COR-L47 (cell line): ENCODE data around the gene NEK4.
A peak's percentile ranks its signal among the peaks of the same experiment; 100 is the strongest.
"Not testable (repeated sequence)": the region's sequence is repeated elsewhere in the genome, so short reads cannot be mapped to it uniquely, and the experiment has no call there.

Experiments used
- DNase-seq: peaks from one replicate; lab custom pipeline; 2025; lab: John Stamatoyannopoulos, UW

NEK4 gene

GRCh38 chr3:52696830-52697631 lies 73.7 kb downstream of the NEK4 start:
- no peak for DNase-seq

- DNase-seq, result no peak
Measured at GRCh38 chr3:52695798-52696671, 74.7 kb downstream of the NEK4 start.

- DNase-seq, result no peak
Measured at GRCh38 chr3:52694528-52695189, 76.1 kb downstream of the NEK4 start.

- no peak for DNase-seq
Measured at GRCh38 chr3:52693071-52693470, 77.7 kb downstream of the NEK4 start.

- DNase-seq, result no peak
Measured at GRCh38 chr3:52690560-52690959, 80.2 kb downstream of the NEK4 start.

- DNase-seq, result no peak
Measured at GRCh38 chr3:52689151-52689550, 81.6 kb downstream of the NEK4 start.

GRCh38 chr3:52688266-52688665 lies 82.5 kb downstream of the NEK4 start:
- DNase-seq, result no peak

- peak; percentile 76 for DNase-seq
Measured at GRCh38 chr3:52685709-52686691, 84.7 kb downstream of the NEK4 start, which contains the start of the genes GNL3 and PBRM1. GNL3 (plus strand) TSS chr3:52686032; CDS start chr3:52686093, 61 bp downstream. PBRM1 (minus strand) TSS chr3:52685913.

- peak; percentile 61 for DNase-seq
Measured at GRCh38 chr3:52685285-52685708, 85.4 kb downstream of the NEK4 start.

- no peak for DNase-seq
Measured at GRCh38 chr3:52684184-52684583, 86.6 kb downstream of the NEK4 start.

- DNase-seq, result no peak
Measured at GRCh38 chr3:52683611-52684010, 87.1 kb downstream of the NEK4 start.

- DNase-seq, result no peak
Measured at GRCh38 chr3:52682016-52682415, 88.7 kb downstream of the NEK4 start.

GRCh38 chr3:52681596-52681995 lies 89.1 kb downstream of the NEK4 start:
- no peak for DNase-seq

- DNase-seq, result no peak
Measured at GRCh38 chr3:52679811-52680210, 90.9 kb downstream of the NEK4 start.

- no peak for DNase-seq
Measured at GRCh38 chr3:52679199-52679538, 91.6 kb downstream of the NEK4 start.

- DNase-seq, result no peak
Measured at GRCh38 chr3:52678265-52679198, 92.2 kb downstream of the NEK4 start.

GRCh38 chr3:52676201-52676600 lies 94.5 kb downstream of the NEK4 start:
- not testable (repeated sequence) for DNase-seq

- no peak for DNase-seq
Measured at GRCh38 chr3:52671676-52672075, 99.1 kb downstream of the NEK4 start.

- no peak for DNase-seq
Measured at GRCh38 chr3:52670621-52671521, 99.9 kb downstream of the NEK4 start.
